B cell (primary cell): ENCODE measurements around the gene MBNL1. TPM values are rescaled to one million over a fixed set of nuclear protein-coding genes. Genes with fewer than 3 reads are reported as not detected.

Experiments
- ATAC-seq: fragments of 200-7000 bp; cut with Tn5 transposase; one replicate; pipeline ENCODE4 v1.10.0; 2021; ENCODE audit warnings: low read depth, mild to moderate bottlenecking, moderate number of reproducible peaks, moderate library complexity
- CTCF ChIA-PET: fragments of 350-600 bp; sonication (Branson Sonifier 250); formaldehyde crosslinking; loops from one replicate; lab custom pipeline; 2021; ENCODE audit warnings: antibody characterized with exemption, inconsistent platforms; lab: Charles Lee
- POLR2A ChIA-PET: fragments of 350-600 bp; sonication (Branson Sonifier 250); formaldehyde crosslinking; loops from one replicate; lab custom pipeline; 2021; ENCODE audit warnings: antibody characterized with exemption; lab: Charles Lee
- DNase-seq: peaks from one replicate; pipeline ENCODE4 v3.0.0; 2013
- H2AFZ ChIP-seq: 2 replicates; pipeline ENCODE4 v1.6.1; 2012; ENCODE audit warnings: mild to moderate bottlenecking, low read depth, low read length; ENCODE audit not compliant: insufficient read depth, poor library complexity, severe bottlenecking
- H3K27ac ChIP-seq, 2 donors: 1 replicate in 1 of 2; 2 replicates in 1 of 2; pipeline ENCODE4 v1.5.1; 2012 to 2013; ENCODE audit warnings: low read length in 2 of 2, mild to moderate bottlenecking in 2 of 2, moderate library complexity in 1 of 2
- H3K27me3 ChIP-seq, 4 experiments: fragments of 200-600 bp in 1 of 4; sonication (generic) in 1 of 4; replicated peaks in 1 of 4; 1 replicate in 2 of 4; 2 replicates in 2 of 4; pipeline versions ENCODE4 v1.6.1 to v1.7.0; 2013 to 2016; ENCODE audit warnings: low read length in 3 of 4, mild to moderate bottlenecking in 2 of 4, mixed read lengths in 1 of 4, moderate library complexity in 1 of 4; ENCODE audit not compliant: insufficient read depth in 4 of 4, control insufficient read depth in 3 of 4; ENCODE audit errors: control extremely low read depth in 1 of 4
- H3K36me3 ChIP-seq, 2 experiments: replicated peaks in 1 of 2; 1 replicate in 1 of 2; 2 replicates in 1 of 2; pipeline versions ENCODE4 v1.6.1 to v1.7.1; 2013; ENCODE audit warnings: low read length in 1 of 2; ENCODE audit not compliant: insufficient read depth in 2 of 2, control insufficient read depth in 1 of 2; ENCODE audit errors: control extremely low read depth in 1 of 2, extremely low read depth in 1 of 2
- H3K4me1 ChIP-seq, 2 donors: fragments of 200-600 bp in 1 of 2; sonication (generic) in 1 of 2; 1 replicate in 1 of 2; 2 replicates in 1 of 2; pipeline versions ENCODE4 v1.5.1 to v1.6.1; 2013 to 2017; ENCODE audit warnings: low read length in 2 of 2; ENCODE audit not compliant: control insufficient read depth in 2 of 2, insufficient read depth in 2 of 2
- H3K4me2 ChIP-seq: replicated peaks from 2 replicates; pipeline ENCODE3; 2012; ENCODE audit warnings: mild to moderate bottlenecking, low read depth, low read length; ENCODE audit not compliant: poor library complexity, severe bottlenecking
- H3K4me3 ChIP-seq, 5 experiments: fragments of 200-600 bp in 1 of 5; sonication (generic) in 1 of 5; 1 replicate in 3 of 5; 2 replicates in 2 of 5; pipeline versions ENCODE4 v1.5.1 to v1.7.0; 2011 to 2016; ENCODE audit warnings: low read length in 4 of 5, mild to moderate bottlenecking in 4 of 5, low read depth in 2 of 5, control low read depth in 1 of 5, moderate library complexity in 1 of 5; ENCODE audit not compliant: insufficient read depth in 1 of 5; ENCODE audit errors: control extremely low read depth in 1 of 5, extremely low read depth in 1 of 5
- H3K79me2 ChIP-seq: fragments of 200-600 bp; sonication (generic); one replicate; pipeline ENCODE4 v1.6.0; 2016; ENCODE audit warnings: low read length; ENCODE audit not compliant: control insufficient read depth, insufficient read depth
- H3K9ac ChIP-seq: fragments of 200-600 bp; sonication (generic); 2 replicates; pipeline ENCODE4 v1.6.1; 2017; ENCODE audit warnings: mild to moderate bottlenecking, low read length, moderate library complexity
- H3K9me3 ChIP-seq, 3 donors: one replicate each; pipeline versions ENCODE4 v1.6.1 to v1.7.1; 2013; ENCODE audit warnings: low read length in 2 of 3; ENCODE audit not compliant: control insufficient read depth in 2 of 3, insufficient read depth in 1 of 3; ENCODE audit errors: control extremely low read depth in 1 of 3
- H4K20me1 ChIP-seq: 2 replicates; pipeline ENCODE4 v1.6.0; 2012; ENCODE audit warnings: mild to moderate bottlenecking, low read length; ENCODE audit not compliant: insufficient read depth, control insufficient read depth, poor library complexity, severe bottlenecking
- H3K27ac Mint-ChIP-seq: one replicate; pipeline ENCODE4 v1.8.0; 2021; ENCODE audit warnings: mixed read lengths
- H3K27me3 Mint-ChIP-seq: one replicate; pipeline ENCODE4 v1.8.0; 2021; ENCODE audit warnings: mixed read lengths
- H3K4me1 Mint-ChIP-seq: one replicate; pipeline ENCODE4 v1.8.0; 2021; ENCODE audit warnings: mixed read lengths
- H3K4me3 Mint-ChIP-seq: one replicate; pipeline ENCODE4 v1.8.0; 2021; ENCODE audit warnings: mixed read lengths
- H3K9me3 Mint-ChIP-seq: one replicate; pipeline ENCODE4 v1.8.0; 2022; ENCODE audit warnings: mixed read lengths; ENCODE audit not compliant: insufficient read depth
- CTCF ChIP-seq: fragments of 200-600 bp; IDR thresholded peaks from one replicate; pipeline ENCODE4 v1.8.0; 2022; ENCODE audit warnings: antibody characterized with exemption, mild to moderate bottlenecking
- EZH2 ChIP-seq: IDR thresholded peaks from 2 replicates; pipeline ENCODE4 v1.6.1; 2012; ENCODE audit warnings: borderline replicate concordance, low read depth, mild to moderate bottlenecking, moderate library complexity, low read length; ENCODE audit not compliant: insufficient read depth, poor library complexity, severe bottlenecking
- WGBS: methylation state at CpG from one replicate; pipeline ENCODE4 v1.1.5; 2013; ENCODE audit warnings: missing lambda C conversion rate; ENCODE audit not compliant: insufficient coverage; 5-methylcytosine and 5-hydroxymethylcytosine counted together
- intact Hi-C: fragments of 100-400 bp; cut with micrococcal nuclease; formaldehyde crosslinking; loops from one replicate; pipeline ENCODE4 v1.10.0; 2022
- polyA plus RNA-seq: library from polyadenylated mRNA; depleted of rRNA; stranded (reverse); fragments of >200 nt; gene quantifications from 2 replicates; pipeline ENCODE4 v1.2.3, GENCODE V29; 2012
- total RNA-seq, 2 donors: library from RNA; stranded (reverse); fragments of 120-200 nt in 1 of 2; gene quantifications; 1 replicate in 1 of 2; 2 replicates in 1 of 2; pipeline versions ENCODE4 v1.2.3 to v1.2.4, GENCODE V29; 2013 to 2022

MBNL1 gene
- total and polyA plus RNA-seq, 2 donors (not counting 1 experiment from before 2014, with no cell fraction given), result 195 to 505 TPM

GRCh38 chr3:152373379-152373778 is 104.7 kb downstream of the MBNL1 start:
- no peak overlapping the region for H2AFZ ChIP-seq
- WGBS, result 100% methylated on average over 1 of the region's 4 CpGs
- ATAC-seq (no peak), DNase-seq (no peak)
- no peak overlapping the region for H3K4me2 ChIP-seq
- no peaks in the 10 kb centered on the region for H3K27me3 Mint-ChIP-seq
- H3K79me2 ChIP-seq, result peaks cover 92% of the 10 kb centered on the region
- no peak overlapping the region for H3K4me3 Mint-ChIP-seq
- H4K20me1 ChIP-seq, result peaks cover 22% of the 10 kb centered on the region
- intact Hi-C loops, result no loop called here
- H3K27ac ChIP-seq, result peak overlapping the region in 1 of 2 donors; percentile 37
- peaks cover 82% of the 10 kb centered on the region for H3K4me1 Mint-ChIP-seq
- peaks cover 0 to 13% (median 0%) of the 10 kb centered on the region in 3 donors for H3K9me3 ChIP-seq
- H3K4me3 ChIP-seq, result no peak overlapping the region
- CTCF ChIA-PET, result interaction anchor here (0.8 to 1.3 kb wide), 2 partner anchors 10 to 190 kb away, joined by 3 read pairs; no protein-coding TSS in a partner anchor
- H3K27me3 ChIP-seq, result no peaks in the 10 kb centered on the region
- TF ChIP-seq EZH2 (no peak), CTCF (no peak)
- peaks cover 0 to 18% of the 10 kb centered on the region in 2 experiments for H3K36me3 ChIP-seq
- H3K9me3 Mint-ChIP-seq, result no peaks in the 10 kb centered on the region
- no peak overlapping the region for H3K9ac ChIP-seq
- POLR2A ChIA-PET, result interaction anchor here (0.7 kb wide), 1 partner anchor 1427 kb away, joined by 5 read pairs; no protein-coding TSS in a partner anchor
- H3K27ac Mint-ChIP-seq, result peak overlapping the region; percentile 71
- peaks cover 51 to 57% of the 10 kb centered on the region in 2 donors for H3K4me1 ChIP-seq

- Histone ChIP-seq H3K27ac (peak overlapping the region; percentile 28 to 83), H3K79me2 (peaks cover 92% of the 10 kb centered on the region), H3K36me3 (peaks cover 0 to 27% of the 10 kb centered on the region in 2 experiments), H3K4me1 (peaks cover 49 to 54% of the 10 kb centered on the region in 2 donors), H3K9me3 (peaks cover 0 to 13% (median 0%) of the 10 kb centered on the region in 3 donors), H2AFZ (no peak overlapping the region), H3K4me2 (peak overlapping the region; percentile 8), H4K20me1 (peaks cover 13% of the 10 kb centered on the region), H3K4me3 (no peak overlapping the region), H3K9ac (no peak overlapping the region), H3K27me3 (no peaks in the 10 kb centered on the region)
- TF ChIP-seq CTCF (no peak), EZH2 (no peak)
- intact Hi-C loops, result no loop called here
- ChIA-PET POLR2A (no interaction called here), CTCF (interaction anchor here (1.2 to 1.3 kb wide), 3 partner anchors 10 to 191 kb away, joined by 3 read pairs; no protein-coding TSS in a partner anchor)
- Mint-ChIP-seq H3K4me3 (peak overlapping the region; percentile 8), H3K9me3 (no peaks in the 10 kb centered on the region), H3K4me1 (peaks cover 77% of the 10 kb centered on the region), H3K27ac (peak overlapping the region; percentile 72), H3K27me3 (no peaks in the 10 kb centered on the region)
- DNase-seq (no peak), ATAC-seq (no peak)
- WGBS, result no CpG with 5 or more reads among the region's 3 CpGs
Observed at GRCh38 chr3:152374262-152374990, 105.7 kb downstream of the MBNL1 start.
